ENCODE data around the gene PRKCA.

Gene PRKCA

GRCh38 chr17:66755101-66755943 lies 452.9 kb downstream of the PRKCA start:
- Histone ChIP-seq H3K36me3 (ENCODE audit: low read depth) (no peaks in the 10 kb centered on the region), H3K4me1 (ENCODE audit: insufficient read depth, poor library complexity, severe bottlenecking) (peaks cover 9% of the 10 kb centered on the region), H3K27me3 (ENCODE audit: insufficient read depth, poor library complexity, severe bottlenecking) (no peaks in the 10 kb centered on the region), H3K4me3 (ENCODE audit: severe bottlenecking) (no peak overlapping the region), H3K27ac (ENCODE audit: poor library complexity, severe bottlenecking) (no peak overlapping the region), H3K9me3 (ENCODE audit: severe bottlenecking) (no peaks in the 10 kb centered on the region)
- DNase-seq (ENCODE audit: low spot score) (no peak), ATAC-seq (ENCODE audit: low read depth) (peak; percentile 79)
- TF ChIP-seq, protein P1, sequence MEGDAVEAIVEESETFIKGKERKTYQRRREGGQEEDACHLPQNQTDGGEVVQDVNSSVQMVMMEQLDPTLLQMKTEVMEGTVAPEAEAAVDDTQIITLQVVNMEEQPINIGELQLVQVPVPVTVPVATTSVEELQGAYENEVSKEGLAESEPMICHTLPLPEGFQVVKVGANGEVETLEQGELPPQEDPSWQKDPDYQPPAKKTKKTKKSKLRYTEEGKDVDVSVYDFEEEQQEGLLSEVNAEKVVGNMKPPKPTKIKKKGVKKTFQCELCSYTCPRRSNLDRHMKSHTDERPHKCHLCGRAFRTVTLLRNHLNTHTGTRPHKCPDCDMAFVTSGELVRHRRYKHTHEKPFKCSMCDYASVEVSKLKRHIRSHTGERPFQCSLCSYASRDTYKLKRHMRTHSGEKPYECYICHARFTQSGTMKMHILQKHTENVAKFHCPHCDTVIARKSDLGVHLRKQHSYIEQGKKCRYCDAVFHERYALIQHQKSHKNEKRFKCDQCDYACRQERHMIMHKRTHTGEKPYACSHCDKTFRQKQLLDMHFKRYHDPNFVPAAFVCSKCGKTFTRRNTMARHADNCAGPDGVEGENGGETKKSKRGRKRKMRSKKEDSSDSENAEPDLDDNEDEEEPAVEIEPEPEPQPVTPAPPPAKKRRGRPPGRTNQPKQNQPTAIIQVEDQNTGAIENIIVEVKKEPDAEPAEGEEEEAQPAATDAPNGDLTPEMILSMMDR (IDR thresholded peaks at IDR 0.05; ENCODE audit: poor library complexity, severe bottlenecking), result no peak

GRCh38 chr17:66755944-66756290 lies 453.5 kb downstream of the PRKCA start:
- Histone ChIP-seq H3K27ac (ENCODE audit: poor library complexity, severe bottlenecking) (no peak overlapping the region), H3K4me1 (ENCODE audit: insufficient read depth, poor library complexity, severe bottlenecking) (peaks cover 9% of the 10 kb centered on the region), H3K4me3 (ENCODE audit: severe bottlenecking) (no peak overlapping the region), H3K36me3 (ENCODE audit: low read depth) (no peaks in the 10 kb centered on the region), H3K27me3 (ENCODE audit: insufficient read depth, poor library complexity, severe bottlenecking) (no peaks in the 10 kb centered on the region), H3K9me3 (ENCODE audit: severe bottlenecking) (no peaks in the 10 kb centered on the region)
- DNase-seq (ENCODE audit: low spot score), result no peak
- no peak for ATAC-seq (ENCODE audit: low read depth)
- TF ChIP-seq, protein P1 (IDR thresholded peaks at IDR 0.05; ENCODE audit: poor library complexity, severe bottlenecking), result no peak

DNA sequence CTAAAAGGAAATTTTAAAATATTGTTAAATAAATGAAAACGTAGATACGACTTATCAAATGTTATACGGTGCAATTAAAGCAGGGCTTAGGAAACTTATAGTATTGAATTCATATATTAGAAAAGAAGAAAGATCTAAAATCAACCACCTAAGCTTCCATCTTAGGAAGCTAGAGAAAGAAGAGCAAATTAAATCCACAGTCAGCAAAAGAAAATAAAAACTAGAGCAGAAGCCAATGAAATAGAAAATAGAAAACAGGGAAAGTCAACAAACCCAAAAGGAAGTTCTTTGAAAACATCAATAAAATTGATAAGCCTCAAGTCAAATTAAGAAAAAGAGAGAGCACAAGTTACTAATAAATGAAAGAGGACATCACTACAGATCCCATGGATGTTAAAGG lies 457.9 kb downstream of the PRKCA start:
- no peak overlapping the region for H3K4me3 ChIP-seq (ENCODE audit: severe bottlenecking)
- H3K36me3 ChIP-seq (ENCODE audit: low read depth), result no peaks in the 10 kb centered on the region
- H3K9me3 ChIP-seq (ENCODE audit: severe bottlenecking), result no peaks in the 10 kb centered on the region
- no peak for DNase-seq (ENCODE audit: low spot score)
- TF ChIP-seq, protein P1 (IDR thresholded peaks at IDR 0.05; ENCODE audit: poor library complexity, severe bottlenecking), result no peak
- peaks cover 3% of the 10 kb centered on the region for H3K4me1 ChIP-seq (ENCODE audit: insufficient read depth, poor library complexity, severe bottlenecking)
- H3K27me3 ChIP-seq (ENCODE audit: insufficient read depth, poor library complexity, severe bottlenecking), result no peaks in the 10 kb centered on the region
- no peak overlapping the region for H3K27ac ChIP-seq (ENCODE audit: poor library complexity, severe bottlenecking)
- no peak for ATAC-seq (ENCODE audit: low read depth)

GRCh38 chr17:66762276-66762675 lies 459.9 kb downstream of the PRKCA start:
- H3K4me1 ChIP-seq (ENCODE audit: insufficient read depth, poor library complexity, severe bottlenecking), result no peaks in the 10 kb centered on the region
- ATAC-seq (ENCODE audit: low read depth) (no peak), DNase-seq (ENCODE audit: low spot score) (no peak)
- no peak overlapping the region for H3K4me3 ChIP-seq (ENCODE audit: severe bottlenecking)
- H3K27ac ChIP-seq (ENCODE audit: poor library complexity, severe bottlenecking), result no peak overlapping the region
- no peaks in the 10 kb centered on the region for H3K36me3 ChIP-seq (ENCODE audit: low read depth)
- no peaks in the 10 kb centered on the region for H3K27me3 ChIP-seq (ENCODE audit: insufficient read depth, poor library complexity, severe bottlenecking)
- TF ChIP-seq, protein P1 (IDR thresholded peaks at IDR 0.05; ENCODE audit: poor library complexity, severe bottlenecking), result no peak
- H3K9me3 ChIP-seq (ENCODE audit: severe bottlenecking), result no peaks in the 10 kb centered on the region

GRCh38 chr17:66763056-66763455 lies 460.6 kb downstream of the PRKCA start:
- H3K4me1 ChIP-seq (ENCODE audit: insufficient read depth, poor library complexity, severe bottlenecking), result no peaks in the 10 kb centered on the region
- no peaks in the 10 kb centered on the region for H3K36me3 ChIP-seq (ENCODE audit: low read depth)
- no peak overlapping the region for H3K4me3 ChIP-seq (ENCODE audit: severe bottlenecking)
- no peaks in the 10 kb centered on the region for H3K9me3 ChIP-seq (ENCODE audit: severe bottlenecking)
- TF ChIP-seq, protein P1 (IDR thresholded peaks at IDR 0.05; ENCODE audit: poor library complexity, severe bottlenecking), result no peak
- no peaks in the 10 kb centered on the region for H3K27me3 ChIP-seq (ENCODE audit: insufficient read depth, poor library complexity, severe bottlenecking)
- DNase-seq (ENCODE audit: low spot score), result peak; percentile 26
- H3K27ac ChIP-seq (ENCODE audit: poor library complexity, severe bottlenecking), result no peak overlapping the region
- no peak for ATAC-seq (ENCODE audit: low read depth)

Measured in RWPE2 (cell line).